ENCODE data around the gene PRPSAP2. TPM values are rescaled to one million over a fixed set of nuclear protein-coding genes. Genes with fewer than 3 reads are reported as not detected.
A peak's percentile ranks its signal among the peaks of the same experiment; 100 is the strongest.

PRPSAP2 gene
- total RNA-seq, 1 donor from 2014 or later = 50.6 TPM

- no peaks in the 10 kb centered on the region for H3K9me3 Mint-ChIP-seq (ENCODE audit: unreplicated experiment)
- Histone ChIP-seq H3K79me2 (ENCODE audit: insufficient read depth, low read length) (peaks cover 36% of the 10 kb centered on the region), H3K36me3 (ENCODE audit: insufficient read depth, low read length) (no peaks in the 10 kb centered on the region), H3K4me2 (ENCODE audit: low read length) (peak overlapping the region; percentile 90), H3K4me1 (ENCODE audit: insufficient read depth, low read length) (peaks cover 22% of the 10 kb centered on the region), H3K9me3 (ENCODE audit: insufficient read depth, low read depth, low read length) (no peaks in the 10 kb centered on the region), H3K4me3 (ENCODE audit: insufficient read depth, low read depth, low read length) (peak overlapping the region; percentile 77), H3K27ac (ENCODE audit: low read depth, low read length) (peak overlapping the region; percentile 63), H4K20me1 (ENCODE audit: insufficient read depth, low read length) (peaks cover 13% of the 10 kb centered on the region), H3K9ac (ENCODE audit: low read length) (peak overlapping the region; percentile 80), H2AFZ (ENCODE audit: low read depth, low read length) (peak overlapping the region; percentile 90), H3K27me3 (ENCODE audit: insufficient read depth, low read length) (no peaks in the 10 kb centered on the region)
- TF ChIP-seq, protein P1, sequence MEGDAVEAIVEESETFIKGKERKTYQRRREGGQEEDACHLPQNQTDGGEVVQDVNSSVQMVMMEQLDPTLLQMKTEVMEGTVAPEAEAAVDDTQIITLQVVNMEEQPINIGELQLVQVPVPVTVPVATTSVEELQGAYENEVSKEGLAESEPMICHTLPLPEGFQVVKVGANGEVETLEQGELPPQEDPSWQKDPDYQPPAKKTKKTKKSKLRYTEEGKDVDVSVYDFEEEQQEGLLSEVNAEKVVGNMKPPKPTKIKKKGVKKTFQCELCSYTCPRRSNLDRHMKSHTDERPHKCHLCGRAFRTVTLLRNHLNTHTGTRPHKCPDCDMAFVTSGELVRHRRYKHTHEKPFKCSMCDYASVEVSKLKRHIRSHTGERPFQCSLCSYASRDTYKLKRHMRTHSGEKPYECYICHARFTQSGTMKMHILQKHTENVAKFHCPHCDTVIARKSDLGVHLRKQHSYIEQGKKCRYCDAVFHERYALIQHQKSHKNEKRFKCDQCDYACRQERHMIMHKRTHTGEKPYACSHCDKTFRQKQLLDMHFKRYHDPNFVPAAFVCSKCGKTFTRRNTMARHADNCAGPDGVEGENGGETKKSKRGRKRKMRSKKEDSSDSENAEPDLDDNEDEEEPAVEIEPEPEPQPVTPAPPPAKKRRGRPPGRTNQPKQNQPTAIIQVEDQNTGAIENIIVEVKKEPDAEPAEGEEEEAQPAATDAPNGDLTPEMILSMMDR (IDR thresholded peaks at IDR 0.05; ENCODE audit: insufficient read depth, low read depth, low read length) = no peak
- TF ChIP-seq EZH2 (IDR thresholded peaks at IDR 0.05; ENCODE audit: insufficient read depth, low read length) = no peak
- FAIRE-seq (no peak), DNase-seq (ENCODE audit: low read depth) (no peak)
- peaks cover 9% of the 10 kb centered on the region for H3K4me1 Mint-ChIP-seq (ENCODE audit: low read depth, unreplicated experiment)
- H3K36me3 Mint-ChIP-seq (ENCODE audit: low read depth, unreplicated experiment) = no peaks in the 10 kb centered on the region
- peak overlapping the region; percentile 90 for H3K4me3 Mint-ChIP-seq (ENCODE audit: unreplicated experiment)
- no peaks in the 10 kb centered on the region for H3K27me3 Mint-ChIP-seq (ENCODE audit: low read depth, unreplicated experiment)
- H3K27ac Mint-ChIP-seq (ENCODE audit: unreplicated experiment) = peak overlapping the region; percentile 64
Observed at GRCh38 chr17:18856570-18856915, 1.4 kb upstream of the PRPSAP2 start.

- Mint-ChIP-seq H3K9me3 (ENCODE audit: unreplicated experiment) (no peaks in the 10 kb centered on the region), H3K4me3 (ENCODE audit: unreplicated experiment) (peak overlapping the region; percentile 84), H3K27me3 (ENCODE audit: low read depth, unreplicated experiment) (no peaks in the 10 kb centered on the region), H3K36me3 (ENCODE audit: low read depth, unreplicated experiment) (no peaks in the 10 kb centered on the region), H3K27ac (ENCODE audit: unreplicated experiment) (peak overlapping the region; percentile 86), H3K4me1 (ENCODE audit: low read depth, unreplicated experiment) (peaks cover 9% of the 10 kb centered on the region)
- TF ChIP-seq, protein P1 (IDR thresholded peaks at IDR 0.05; ENCODE audit: insufficient read depth, low read depth, low read length) = no peak
- no peak for TF ChIP-seq EZH2 (IDR thresholded peaks at IDR 0.05; ENCODE audit: insufficient read depth, low read length)
- peak overlapping the region; percentile 56 for H2AFZ ChIP-seq (ENCODE audit: low read depth, low read length)
- H3K9ac ChIP-seq (ENCODE audit: low read length) = peak overlapping the region; percentile 87
- peaks cover 19% of the 10 kb centered on the region for H4K20me1 ChIP-seq (ENCODE audit: insufficient read depth, low read length)
- DNase-seq (ENCODE audit: low read depth) (no peak), FAIRE-seq (no peak)
- H3K4me3 ChIP-seq (ENCODE audit: insufficient read depth, low read depth, low read length) = peak overlapping the region; percentile 92
- no peaks in the 10 kb centered on the region for H3K36me3 ChIP-seq (ENCODE audit: insufficient read depth, low read length)
- H3K27ac ChIP-seq (ENCODE audit: low read depth, low read length) = peak overlapping the region; percentile 59
- H3K27me3 ChIP-seq (ENCODE audit: insufficient read depth, low read length) = no peaks in the 10 kb centered on the region
- peaks cover 22% of the 10 kb centered on the region for H3K4me1 ChIP-seq (ENCODE audit: insufficient read depth, low read length)
- H3K9me3 ChIP-seq (ENCODE audit: insufficient read depth, low read depth, low read length) = no peaks in the 10 kb centered on the region
- peak overlapping the region; percentile 92 for H3K4me2 ChIP-seq (ENCODE audit: low read length)
- H3K79me2 ChIP-seq (ENCODE audit: insufficient read depth, low read length) = peaks cover 52% of the 10 kb centered on the region
Observed at GRCh38 chr17:18858567-18859245, 775 bp downstream of the PRPSAP2 start.

DNA sequence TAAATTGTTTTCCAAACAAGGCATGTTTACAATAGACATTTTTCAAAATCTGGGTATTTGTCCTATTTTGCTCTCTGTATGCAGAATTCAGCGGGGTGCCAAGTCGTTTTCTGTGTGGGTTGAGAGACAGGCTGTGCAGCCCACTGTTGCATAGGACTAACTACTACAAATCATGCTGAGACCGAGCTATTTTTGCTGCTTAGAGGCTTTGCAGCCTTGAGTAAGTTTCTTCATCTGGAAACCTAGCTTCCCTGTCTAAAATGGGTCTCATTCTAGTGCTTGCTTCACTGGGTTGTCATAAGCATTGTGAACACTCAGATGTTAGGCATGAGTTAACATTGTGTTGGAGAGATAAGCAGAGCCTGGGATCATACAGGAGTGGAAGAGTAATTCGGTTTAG is 1.3 kb downstream of the PRPSAP2 start:
- Mint-ChIP-seq H3K36me3 (ENCODE audit: low read depth, unreplicated experiment) (no peaks in the 10 kb centered on the region), H3K27ac (ENCODE audit: unreplicated experiment) (peak overlapping the region; percentile 58), H3K4me3 (ENCODE audit: unreplicated experiment) (peak overlapping the region; percentile 84), H3K9me3 (ENCODE audit: unreplicated experiment) (no peaks in the 10 kb centered on the region), H3K4me1 (ENCODE audit: low read depth, unreplicated experiment) (peaks cover 9% of the 10 kb centered on the region), H3K27me3 (ENCODE audit: low read depth, unreplicated experiment) (no peaks in the 10 kb centered on the region)
- peak; percentile 68 for DNase-seq (ENCODE audit: low read depth)
- Histone ChIP-seq H3K27me3 (ENCODE audit: insufficient read depth, low read length) (no peaks in the 10 kb centered on the region), H3K4me2 (ENCODE audit: low read length) (peak overlapping the region; percentile 92), H3K36me3 (ENCODE audit: insufficient read depth, low read length) (no peaks in the 10 kb centered on the region), H3K9ac (ENCODE audit: low read length) (peak overlapping the region; percentile 87), H3K79me2 (ENCODE audit: insufficient read depth, low read length) (peaks cover 52% of the 10 kb centered on the region), H2AFZ (ENCODE audit: low read depth, low read length) (no peak overlapping the region), H3K4me1 (ENCODE audit: insufficient read depth, low read length) (peaks cover 22% of the 10 kb centered on the region), H3K27ac (ENCODE audit: low read depth, low read length) (no peak overlapping the region), H3K4me3 (ENCODE audit: insufficient read depth, low read depth, low read length) (peak overlapping the region; percentile 92), H4K20me1 (ENCODE audit: insufficient read depth, low read length) (peaks cover 19% of the 10 kb centered on the region), H3K9me3 (ENCODE audit: insufficient read depth, low read depth, low read length) (no peaks in the 10 kb centered on the region)
- TF ChIP-seq, protein P1 (IDR thresholded peaks at IDR 0.05; ENCODE audit: insufficient read depth, low read depth, low read length) = no peak
- peak; percentile 23 for FAIRE-seq
